Measurements from ENCODE around the gene MT1E.

The MT1E gene

DNA sequence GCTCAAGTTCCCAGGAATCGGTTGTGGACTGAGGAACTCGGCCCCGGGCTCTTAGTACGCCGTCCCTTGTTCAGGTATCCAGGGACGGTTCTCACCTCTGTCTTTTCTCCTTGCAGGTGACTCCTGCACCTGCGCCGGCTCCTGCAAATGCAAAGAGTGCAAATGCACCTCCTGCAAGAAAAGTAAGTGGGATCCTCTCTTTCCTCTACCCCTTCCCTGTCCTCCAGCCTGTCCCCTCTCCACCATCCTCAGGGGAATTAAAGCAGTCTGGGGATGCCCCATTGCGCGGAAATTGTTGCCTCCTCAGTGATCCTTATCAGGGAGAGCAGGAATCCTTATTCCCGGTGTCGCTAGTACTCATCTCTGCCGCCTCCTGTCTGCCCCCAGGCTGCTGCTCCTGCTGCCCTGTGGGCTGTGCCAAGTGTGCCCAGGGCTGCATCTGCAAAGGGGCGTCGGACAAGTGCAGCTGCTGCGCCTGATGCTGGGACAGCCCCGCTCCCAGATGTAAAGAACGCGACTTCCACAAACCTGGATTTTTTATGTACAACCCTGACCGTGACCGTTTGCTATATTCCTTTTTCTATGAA lies 16.6 kb upstream of the MT1E start:
- no peaks in the 10 kb centered on the region for H3K9me3 ChIP-seq (ENCODE audit: control insufficient read depth, insufficient read depth, low read length)
- H3K27ac ChIP-seq (ENCODE audit: low read depth, low read length), result no peak overlapping the region
- peaks cover 16% of the 10 kb centered on the region for H3K27me3 ChIP-seq (ENCODE audit: control insufficient read depth, low read length)
- no peaks in the 10 kb centered on the region for H3K79me2 ChIP-seq (ENCODE audit: control insufficient read depth, low read length)
- H3K36me3 ChIP-seq (ENCODE audit: control insufficient read depth, low read length), result no peaks in the 10 kb centered on the region
- H4K20me1 ChIP-seq (ENCODE audit: control insufficient read depth, insufficient read depth, low read depth, low read length), result no peaks in the 10 kb centered on the region
- no peaks in the 10 kb centered on the region for H3F3A ChIP-seq (ENCODE audit: control insufficient read depth, insufficient read depth)
- H3K4me3 ChIP-seq (ENCODE audit: low read length), result peak overlapping the region; percentile 68
- H3K9me2 ChIP-seq (replicated peaks; ENCODE audit: control insufficient read depth, low read length), result no peaks in the 10 kb centered on the region
- H3K4me2 ChIP-seq (ENCODE audit: low read length), result peak overlapping the region; percentile 83
- TF ChIP-seq EZH2phosphoT487 (IDR thresholded peaks at IDR 0.05; ENCODE audit: borderline replicate concordance, low read length), result no peak
- TF ChIP-seq, protein P1, sequence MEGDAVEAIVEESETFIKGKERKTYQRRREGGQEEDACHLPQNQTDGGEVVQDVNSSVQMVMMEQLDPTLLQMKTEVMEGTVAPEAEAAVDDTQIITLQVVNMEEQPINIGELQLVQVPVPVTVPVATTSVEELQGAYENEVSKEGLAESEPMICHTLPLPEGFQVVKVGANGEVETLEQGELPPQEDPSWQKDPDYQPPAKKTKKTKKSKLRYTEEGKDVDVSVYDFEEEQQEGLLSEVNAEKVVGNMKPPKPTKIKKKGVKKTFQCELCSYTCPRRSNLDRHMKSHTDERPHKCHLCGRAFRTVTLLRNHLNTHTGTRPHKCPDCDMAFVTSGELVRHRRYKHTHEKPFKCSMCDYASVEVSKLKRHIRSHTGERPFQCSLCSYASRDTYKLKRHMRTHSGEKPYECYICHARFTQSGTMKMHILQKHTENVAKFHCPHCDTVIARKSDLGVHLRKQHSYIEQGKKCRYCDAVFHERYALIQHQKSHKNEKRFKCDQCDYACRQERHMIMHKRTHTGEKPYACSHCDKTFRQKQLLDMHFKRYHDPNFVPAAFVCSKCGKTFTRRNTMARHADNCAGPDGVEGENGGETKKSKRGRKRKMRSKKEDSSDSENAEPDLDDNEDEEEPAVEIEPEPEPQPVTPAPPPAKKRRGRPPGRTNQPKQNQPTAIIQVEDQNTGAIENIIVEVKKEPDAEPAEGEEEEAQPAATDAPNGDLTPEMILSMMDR (IDR thresholded peaks at IDR 0.05; ENCODE audit: low read depth, low read length, poor library complexity, severe bottlenecking), result no peak
- H3K4me1 ChIP-seq (ENCODE audit: control insufficient read depth, low read length), result peaks cover 27% of the 10 kb centered on the region

DNA sequence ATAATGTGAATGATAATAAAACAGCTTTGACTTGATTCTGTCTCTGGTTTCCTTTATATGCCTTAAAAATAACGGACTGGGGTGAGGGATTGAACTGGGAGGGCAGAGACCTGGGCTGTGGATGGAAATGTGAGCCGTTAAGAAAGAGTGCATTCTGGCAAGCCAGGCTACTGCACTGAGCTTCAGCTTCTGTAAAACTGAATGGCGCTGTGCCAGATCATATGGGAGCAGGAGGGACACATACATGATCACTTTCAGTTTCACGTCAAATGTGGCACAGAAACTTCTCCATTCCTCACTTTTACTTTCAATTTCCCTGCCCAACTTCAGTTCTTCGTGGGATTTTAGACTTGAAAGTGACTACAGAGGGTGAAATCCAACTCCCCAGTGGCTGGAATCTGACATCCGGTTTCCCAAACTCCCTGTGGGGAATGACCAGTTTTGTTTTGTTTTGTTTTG lies 16.1 kb upstream of the MT1E start:
- H3K27ac ChIP-seq (ENCODE audit: low read depth, low read length), result no peak overlapping the region
- TF ChIP-seq EZH2phosphoT487 (IDR thresholded peaks at IDR 0.05; ENCODE audit: borderline replicate concordance, low read length), result no peak
- TF ChIP-seq, protein P1 (IDR thresholded peaks at IDR 0.05; ENCODE audit: low read depth, low read length, poor library complexity, severe bottlenecking), result no peak
- no peaks in the 10 kb centered on the region for H4K20me1 ChIP-seq (ENCODE audit: control insufficient read depth, insufficient read depth, low read depth, low read length)
- no peaks in the 10 kb centered on the region for H3K36me3 ChIP-seq (ENCODE audit: control insufficient read depth, low read length)
- H3K4me3 ChIP-seq (ENCODE audit: low read length), result peak overlapping the region; percentile 68
- H3K9me3 ChIP-seq (ENCODE audit: control insufficient read depth, insufficient read depth, low read length), result no peaks in the 10 kb centered on the region
- H3K4me1 ChIP-seq (ENCODE audit: control insufficient read depth, low read length), result peaks cover 27% of the 10 kb centered on the region
- H3K79me2 ChIP-seq (ENCODE audit: control insufficient read depth, low read length), result no peaks in the 10 kb centered on the region
- peak overlapping the region; percentile 83 for H3K4me2 ChIP-seq (ENCODE audit: low read length)
- H3K27me3 ChIP-seq (ENCODE audit: control insufficient read depth, low read length), result peaks cover 16% of the 10 kb centered on the region
- H3K9me2 ChIP-seq (replicated peaks; ENCODE audit: control insufficient read depth, low read length), result no peaks in the 10 kb centered on the region
- no peaks in the 10 kb centered on the region for H3F3A ChIP-seq (ENCODE audit: control insufficient read depth, insufficient read depth)

DNA sequence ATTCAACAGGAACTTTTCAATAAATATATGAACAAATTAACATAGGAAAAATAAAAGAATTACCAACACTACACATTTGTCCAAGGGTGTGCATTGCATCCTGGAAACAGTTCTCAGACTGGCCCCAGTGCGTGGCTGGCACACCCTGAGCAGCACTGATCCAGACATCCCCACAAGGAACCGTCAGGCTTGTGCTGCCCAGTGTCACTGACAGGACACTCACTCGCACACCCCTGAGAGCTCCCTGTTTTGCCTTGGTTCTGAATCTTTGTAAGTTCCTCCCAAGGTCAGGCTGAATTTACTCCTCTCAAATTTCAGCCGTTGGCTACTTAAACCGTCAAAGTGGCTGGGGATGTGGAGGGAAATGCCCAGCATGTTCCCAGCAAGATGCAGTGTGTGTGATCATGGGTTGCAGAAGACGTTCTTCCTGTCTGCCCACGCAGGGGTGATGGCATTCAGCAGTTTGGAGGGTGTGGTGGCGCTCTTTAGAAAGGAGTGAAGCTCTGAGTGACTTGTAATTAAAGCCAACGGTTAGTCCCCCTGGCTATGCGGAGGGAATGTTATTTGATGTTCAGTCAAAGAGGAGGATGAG lies 15.5 kb upstream of the MT1E start:
- H3K4me1 ChIP-seq (ENCODE audit: control insufficient read depth, low read length), result peaks cover 27% of the 10 kb centered on the region

More for the DNA sequence above, 15.5 kb upstream of the MT1E start:
- no peak for TF ChIP-seq EZH2phosphoT487 (IDR thresholded peaks at IDR 0.05; ENCODE audit: borderline replicate concordance, low read length)
- TF ChIP-seq, protein P1 (IDR thresholded peaks at IDR 0.05; ENCODE audit: low read depth, low read length, poor library complexity, severe bottlenecking), result no peak
- Histone ChIP-seq H3K27me3 (ENCODE audit: control insufficient read depth, low read length) (peaks cover 18% of the 10 kb centered on the region), H4K20me1 (ENCODE audit: control insufficient read depth, insufficient read depth, low read depth, low read length) (no peaks in the 10 kb centered on the region), H3K9me2 (replicated peaks; ENCODE audit: control insufficient read depth, low read length) (no peaks in the 10 kb centered on the region), H3F3A (ENCODE audit: control insufficient read depth, insufficient read depth) (no peaks in the 10 kb centered on the region), H3K27ac (ENCODE audit: low read depth, low read length) (no peak overlapping the region), H3K4me3 (ENCODE audit: low read length) (peak overlapping the region; percentile 68; the same call in 1 of the 2 replicates), H3K79me2 (ENCODE audit: control insufficient read depth, low read length) (no peaks in the 10 kb centered on the region), H3K9me3 (ENCODE audit: control insufficient read depth, insufficient read depth, low read length) (no peaks in the 10 kb centered on the region), H3K36me3 (ENCODE audit: control insufficient read depth, low read length) (no peaks in the 10 kb centered on the region), H3K4me2 (ENCODE audit: low read length) (peak overlapping the region; percentile 83)

All from DOHH2 (cell line).